ENCODE results near the gene AGMO. TPM values are rescaled to one million over a fixed set of nuclear protein-coding genes. Genes with fewer than 3 reads are reported as not detected.

Gene AGMO
- total and polyA plus RNA-seq, 2 experiments from 2014 or later = 0.42 to 0.55 TPM

DNA sequence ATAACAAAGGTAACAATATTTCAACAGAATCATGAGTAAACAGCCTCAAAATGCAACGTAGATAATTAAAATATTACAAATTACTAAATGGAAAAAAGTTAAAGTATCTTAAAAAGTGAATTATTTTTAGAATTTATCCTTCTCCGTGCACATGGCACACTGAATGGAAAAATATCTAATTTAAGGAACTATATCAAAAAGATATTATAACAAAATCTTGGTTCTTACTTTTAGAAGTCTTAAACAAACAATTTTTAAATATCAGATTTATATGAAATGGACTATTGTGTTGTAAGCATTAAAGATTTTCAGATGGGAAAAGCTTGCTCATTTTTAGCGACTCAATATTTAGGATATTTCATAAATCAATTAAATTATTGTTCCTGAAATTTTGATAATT, 72.0 kb downstream of the AGMO start (continued):
- TF ChIP-seq, protein P1, sequence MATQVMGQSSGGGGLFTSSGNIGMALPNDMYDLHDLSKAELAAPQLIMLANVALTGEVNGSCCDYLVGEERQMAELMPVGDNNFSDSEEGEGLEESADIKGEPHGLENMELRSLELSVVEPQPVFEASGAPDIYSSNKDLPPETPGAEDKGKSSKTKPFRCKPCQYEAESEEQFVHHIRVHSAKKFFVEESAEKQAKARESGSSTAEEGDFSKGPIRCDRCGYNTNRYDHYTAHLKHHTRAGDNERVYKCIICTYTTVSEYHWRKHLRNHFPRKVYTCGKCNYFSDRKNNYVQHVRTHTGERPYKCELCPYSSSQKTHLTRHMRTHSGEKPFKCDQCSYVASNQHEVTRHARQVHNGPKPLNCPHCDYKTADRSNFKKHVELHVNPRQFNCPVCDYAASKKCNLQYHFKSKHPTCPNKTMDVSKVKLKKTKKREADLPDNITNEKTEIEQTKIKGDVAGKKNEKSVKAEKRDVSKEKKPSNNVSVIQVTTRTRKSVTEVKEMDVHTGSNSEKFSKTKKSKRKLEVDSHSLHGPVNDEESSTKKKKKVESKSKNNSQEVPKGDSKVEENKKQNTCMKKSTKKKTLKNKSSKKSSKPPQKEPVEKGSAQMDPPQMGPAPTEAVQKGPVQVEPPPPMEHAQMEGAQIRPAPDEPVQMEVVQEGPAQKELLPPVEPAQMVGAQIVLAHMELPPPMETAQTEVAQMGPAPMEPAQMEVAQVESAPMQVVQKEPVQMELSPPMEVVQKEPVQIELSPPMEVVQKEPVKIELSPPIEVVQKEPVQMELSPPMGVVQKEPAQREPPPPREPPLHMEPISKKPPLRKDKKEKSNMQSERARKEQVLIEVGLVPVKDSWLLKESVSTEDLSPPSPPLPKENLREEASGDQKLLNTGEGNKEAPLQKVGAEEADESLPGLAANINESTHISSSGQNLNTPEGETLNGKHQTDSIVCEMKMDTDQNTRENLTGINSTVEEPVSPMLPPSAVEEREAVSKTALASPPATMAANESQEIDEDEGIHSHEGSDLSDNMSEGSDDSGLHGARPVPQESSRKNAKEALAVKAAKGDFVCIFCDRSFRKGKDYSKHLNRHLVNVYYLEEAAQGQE (IDR thresholded peaks at IDR 0.05; ENCODE audit: unreplicated experiment) = no peak
- TF ChIP-seq CREB1 (CRISPR knock-in tag; IDR thresholded peaks at IDR 0.05; ENCODE audit: low read depth) (no peak), JUNB (IDR thresholded peaks at IDR 0.05; ENCODE audit: unreplicated experiment) (no peak), EZH2phosphoT487 (IDR thresholded peaks at IDR 0.05; ENCODE audit: unreplicated experiment) (no peak)
- TF ChIP-seq, protein P2, sequence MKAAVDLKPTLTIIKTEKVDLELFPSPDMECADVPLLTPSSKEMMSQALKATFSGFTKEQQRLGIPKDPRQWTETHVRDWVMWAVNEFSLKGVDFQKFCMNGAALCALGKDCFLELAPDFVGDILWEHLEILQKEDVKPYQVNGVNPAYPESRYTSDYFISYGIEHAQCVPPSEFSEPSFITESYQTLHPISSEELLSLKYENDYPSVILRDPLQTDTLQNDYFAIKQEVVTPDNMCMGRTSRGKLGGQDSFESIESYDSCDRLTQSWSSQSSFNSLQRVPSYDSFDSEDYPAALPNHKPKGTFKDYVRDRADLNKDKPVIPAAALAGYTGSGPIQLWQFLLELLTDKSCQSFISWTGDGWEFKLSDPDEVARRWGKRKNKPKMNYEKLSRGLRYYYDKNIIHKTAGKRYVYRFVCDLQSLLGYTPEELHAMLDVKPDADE (IDR thresholded peaks at IDR 0.05) = no peak

DNA sequence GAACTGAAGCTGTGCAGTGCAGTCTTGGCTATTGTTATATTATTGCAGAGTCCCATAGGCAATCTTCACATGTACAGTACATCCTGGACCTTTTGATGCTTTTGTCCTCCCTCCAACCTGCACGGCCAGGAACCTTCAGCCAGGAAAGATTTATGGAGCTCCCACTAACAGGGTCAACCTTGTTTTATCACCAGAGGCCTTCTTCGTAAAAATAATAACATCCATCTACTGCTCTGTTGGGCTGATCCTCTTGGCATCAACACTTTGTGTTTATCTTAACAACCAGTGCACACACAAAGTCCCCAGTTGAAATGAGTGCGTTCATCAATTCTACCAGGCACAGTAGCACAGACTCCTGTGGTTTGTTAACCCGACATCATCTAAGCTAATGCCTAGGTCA, 72.4 kb downstream of the AGMO start:
- Histone ChIP-seq H3K79me2 (replicated peaks; ENCODE audit: insufficient read depth) (no peaks in the 10 kb centered on the region), H3K27ac (ENCODE audit: low read depth) (no peak overlapping the region), H3K36me3 (ENCODE audit: insufficient read depth) (no peaks in the 10 kb centered on the region), H3F3A (replicated peaks; ENCODE audit: low read depth) (no peaks in the 10 kb centered on the region), H3K4me2 (no peak overlapping the region), H3K9me2 (ENCODE audit: insufficient read depth) (no peaks in the 10 kb centered on the region), H3K27me3 (ENCODE audit: insufficient read depth) (no peaks in the 10 kb centered on the region), H4K20me1 (replicated peaks; ENCODE audit: insufficient read depth) (no peaks in the 10 kb centered on the region), H2AFZ (no peak overlapping the region), H3K4me3 (no peak overlapping the region), H3K4me1 (ENCODE audit: insufficient read depth) (no peaks in the 10 kb centered on the region)
- no peaks in the 10 kb centered on the region for H3K36me3 Mint-ChIP-seq (ENCODE audit: low read depth)
- H3K4me1 Mint-ChIP-seq = no peaks in the 10 kb centered on the region
- ATAC-seq (no peak), DNase-seq (ENCODE audit: low spot score) (no peak)
- H3K27ac Mint-ChIP-seq = no peak overlapping the region; the same call in 1 of the 2 replicates
- H3K4me3 Mint-ChIP-seq = no peak overlapping the region
- no peaks in the 10 kb centered on the region for H3K27me3 Mint-ChIP-seq (ENCODE audit: insufficient read depth, low read depth, poor library complexity)
- H3K9me3 Mint-ChIP-seq = no peaks in the 10 kb centered on the region
- TF ChIP-seq, protein P3, sequence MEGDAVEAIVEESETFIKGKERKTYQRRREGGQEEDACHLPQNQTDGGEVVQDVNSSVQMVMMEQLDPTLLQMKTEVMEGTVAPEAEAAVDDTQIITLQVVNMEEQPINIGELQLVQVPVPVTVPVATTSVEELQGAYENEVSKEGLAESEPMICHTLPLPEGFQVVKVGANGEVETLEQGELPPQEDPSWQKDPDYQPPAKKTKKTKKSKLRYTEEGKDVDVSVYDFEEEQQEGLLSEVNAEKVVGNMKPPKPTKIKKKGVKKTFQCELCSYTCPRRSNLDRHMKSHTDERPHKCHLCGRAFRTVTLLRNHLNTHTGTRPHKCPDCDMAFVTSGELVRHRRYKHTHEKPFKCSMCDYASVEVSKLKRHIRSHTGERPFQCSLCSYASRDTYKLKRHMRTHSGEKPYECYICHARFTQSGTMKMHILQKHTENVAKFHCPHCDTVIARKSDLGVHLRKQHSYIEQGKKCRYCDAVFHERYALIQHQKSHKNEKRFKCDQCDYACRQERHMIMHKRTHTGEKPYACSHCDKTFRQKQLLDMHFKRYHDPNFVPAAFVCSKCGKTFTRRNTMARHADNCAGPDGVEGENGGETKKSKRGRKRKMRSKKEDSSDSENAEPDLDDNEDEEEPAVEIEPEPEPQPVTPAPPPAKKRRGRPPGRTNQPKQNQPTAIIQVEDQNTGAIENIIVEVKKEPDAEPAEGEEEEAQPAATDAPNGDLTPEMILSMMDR (conservative IDR thresholded peaks at IDR 0.05; ENCODE audit: low read depth in 2 of 2) = no peak
- no peak for TF ChIP-seq STAT1 (IDR thresholded peaks at IDR 0.05; ENCODE audit: unreplicated experiment)
- no peak for TF ChIP-seq CREB1 (CRISPR knock-in tag; IDR thresholded peaks at IDR 0.05; ENCODE audit: low read depth)
- no peak for TF ChIP-seq POLR2AphosphoS5 (IDR thresholded peaks at IDR 0.05; ENCODE audit: low read depth)
- no peak for TF ChIP-seq EZH2 (IDR thresholded peaks at IDR 0.05; ENCODE audit: low read depth, unreplicated experiment)
- TF ChIP-seq, protein P2 (IDR thresholded peaks at IDR 0.05) = no peak
- no peak for TF ChIP-seq EZH2phosphoT487 (IDR thresholded peaks at IDR 0.05; ENCODE audit: unreplicated experiment)
- TF ChIP-seq, protein P1 (IDR thresholded peaks at IDR 0.05; ENCODE audit: unreplicated experiment) = no peak
